Measurements from ENCODE around the gene NOTUM. TPM values are rescaled to one million over a fixed set of nuclear protein-coding genes. Genes with fewer than 3 reads are reported as not detected.

Gene NOTUM
- total and polyA plus RNA-seq, 4 donors = 0.19 to 5.4 (median 1.6) TPM

- Histone ChIP-seq H3K9me3 (ENCODE audit: control insufficient read depth in 4 of 4, low read length in 3 of 4) (no peaks in the 10 kb centered on the region), H3K36me3 (ENCODE audit: control insufficient read depth in 4 of 4, insufficient read depth in 3 of 4, low read depth in 1 of 4, low read length in 3 of 4) (peaks cover 0 to 3% (median under 1%) of the 10 kb centered on the region in 4 donors), H3K27ac (ENCODE audit: low read depth in 1 of 2, low read length in 2 of 2) (no peak overlapping the region), H3K4me1 (ENCODE audit: control insufficient read depth in 4 of 4, insufficient read depth in 4 of 4, low read length in 3 of 4) (peaks cover 15 to 41% (median 28%) of the 10 kb centered on the region in 4 donors), H3K9ac (ENCODE audit: low read depth in 1 of 2, low read length in 2 of 2) (no peak overlapping the region), H3K4me3 (ENCODE audit: low read depth in 1 of 3, low read length in 3 of 3) (no peak overlapping the region), H3K27me3 (ENCODE audit: control insufficient read depth in 4 of 4, insufficient read depth in 4 of 4, low read length in 3 of 4) (no peaks in the 10 kb centered on the region)
- no peak for TF ChIP-seq FOXA2 (IDR thresholded peaks at IDR 0.05)
- no peak for TF ChIP-seq GABPA (IDR thresholded peaks at IDR 0.05 in 1 of 2, conservative IDR thresholded peaks at IDR 0.05 in 1 of 2)
- TF ChIP-seq FOXA1 (IDR thresholded peaks at IDR 0.05) = no peak
- no peak for TF ChIP-seq NR2F2 (IDR thresholded peaks at IDR 0.05)
- TF ChIP-seq CTCF (IDR thresholded peaks at IDR 0.05; ENCODE audit: low read depth, low read length, missing input control) = no peak
- TF ChIP-seq MAX (IDR thresholded peaks at IDR 0.05) = no peak
- TF ChIP-seq RXRA (IDR thresholded peaks at IDR 0.05) = no peak
- TF ChIP-seq TAF1 (conservative IDR thresholded peaks at IDR 0.05) = no peak
- TF ChIP-seq RAD21 (IDR thresholded peaks at IDR 0.05) = no peak
- TF ChIP-seq ATF3 (IDR thresholded peaks at IDR 0.05) = no peak
- TF ChIP-seq REST (IDR thresholded peaks at IDR 0.05) = no peak
- TF ChIP-seq HNF4A (conservative IDR thresholded peaks at IDR 0.05) = no peak
- no peak for TF ChIP-seq SP1 (IDR thresholded peaks at IDR 0.05)
- TF ChIP-seq JUND (IDR thresholded peaks at IDR 0.05) = no peak
- TF ChIP-seq EGR1 (IDR thresholded peaks at IDR 0.05; ENCODE audit: low read depth in 2 of 2) = no peak
- DNase-seq (ENCODE audit: low spot score) = no peak
- 95% methylated on average over 28 of the region's 28 CpGs for WGBS
These were observed 35.3 kb upstream of the NOTUM start for GRCh38 chr17:81996232-81996756.

- H3K4me1 ChIP-seq (ENCODE audit: control insufficient read depth in 4 of 4, insufficient read depth in 4 of 4, low read length in 3 of 4) = peaks cover 17 to 41% (median 27%) of the 10 kb centered on the region in 4 donors
- WGBS = 96% methylated on average over 29 of the region's 29 CpGs
- no peak for TF ChIP-seq EGR1 (IDR thresholded peaks at IDR 0.05; ENCODE audit: low read depth in 2 of 2)
- TF ChIP-seq FOXA1 (IDR thresholded peaks at IDR 0.05) = no peak
- TF ChIP-seq TAF1 (conservative IDR thresholded peaks at IDR 0.05) = no peak
- TF ChIP-seq NR2F2 (IDR thresholded peaks at IDR 0.05) = no peak
- TF ChIP-seq FOXA2 (IDR thresholded peaks at IDR 0.05) = no peak
- no peak for TF ChIP-seq MAX (IDR thresholded peaks at IDR 0.05)
- TF ChIP-seq RXRA (IDR thresholded peaks at IDR 0.05) = no peak
- no peak for TF ChIP-seq SP1 (IDR thresholded peaks at IDR 0.05)
- no peak for TF ChIP-seq YY1 (IDR thresholded peaks at IDR 0.05)
- TF ChIP-seq ATF3 (IDR thresholded peaks at IDR 0.05) = no peak
- no peak for TF ChIP-seq HNF4G (IDR thresholded peaks at IDR 0.05)
- no peak for TF ChIP-seq GABPA (IDR thresholded peaks at IDR 0.05 in 1 of 2, conservative IDR thresholded peaks at IDR 0.05 in 1 of 2)
- TF ChIP-seq REST (IDR thresholded peaks at IDR 0.05) = no peak
- no peak for TF ChIP-seq JUND (IDR thresholded peaks at IDR 0.05)
These were observed 34.7 kb upstream of the NOTUM start for GRCh38 chr17:81995463-81996231.

More at GRCh38 chr17:81995463-81996231, 34.7 kb upstream of the NOTUM start:
- Histone ChIP-seq H3K36me3 (ENCODE audit: control insufficient read depth in 4 of 4, insufficient read depth in 3 of 4, low read depth in 1 of 4, low read length in 3 of 4) (peaks cover 0 to 3% (median under 1%) of the 10 kb centered on the region in 4 donors), H3K27ac (ENCODE audit: low read depth in 1 of 2, low read length in 2 of 2) (no peak overlapping the region), H3K4me3 (ENCODE audit: low read depth in 1 of 3, low read length in 3 of 3) (no peak overlapping the region), H3K9ac (ENCODE audit: low read depth in 1 of 2, low read length in 2 of 2) (no peak overlapping the region), H3K9me3 (ENCODE audit: control insufficient read depth in 4 of 4, low read length in 3 of 4) (no peaks in the 10 kb centered on the region), H3K27me3 (ENCODE audit: control insufficient read depth in 4 of 4, insufficient read depth in 4 of 4, low read length in 3 of 4) (no peaks in the 10 kb centered on the region)
- no peak for DNase-seq (ENCODE audit: low spot score)

Data from liver (tissue), 9 donors.